ENCODE data around the gene CYTH4. TPM values are rescaled to one million over a fixed set of nuclear protein-coding genes. Genes with fewer than 3 reads are reported as not detected.
A peak's percentile ranks its signal among the peaks of the same experiment; 100 is the strongest.
"Not testable (repeated sequence)": the region's sequence is repeated elsewhere in the genome, so short reads cannot be mapped to it uniquely, and the experiment has no call there.

The CYTH4 gene
- total RNA-seq, 5 donors from 2014 or later (not counting 1 experiment from before 2014, with no cell fraction given) = 146 to 181 (median 151) TPM

DNA sequence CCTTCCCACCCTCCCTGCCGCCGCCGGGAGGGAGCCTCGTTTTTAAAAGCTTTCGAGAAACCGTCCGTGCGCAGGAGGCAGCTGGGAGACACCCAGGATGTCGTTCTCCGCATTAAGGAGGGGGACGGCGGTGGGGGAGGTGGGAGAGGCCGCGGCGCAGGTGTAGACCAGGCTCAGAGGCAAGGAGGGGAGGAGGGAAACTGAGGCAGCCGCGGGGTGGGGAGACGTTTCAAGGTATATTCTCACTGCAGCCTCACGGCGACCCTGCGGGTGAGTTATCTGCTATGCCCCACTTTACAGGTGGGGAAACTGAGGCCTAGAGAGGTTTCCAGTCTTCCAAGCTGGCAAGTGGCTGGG, 42.7 kb downstream of the CYTH4 start:
- Histone ChIP-seq H3K27me3 (replicated peaks in 1 of 2; ENCODE audit: control insufficient read depth in 2 of 2, extremely low read depth in 1 of 2, insufficient read depth in 2 of 2, low read length in 1 of 2) (peaks cover 4 to 71% of the 10 kb centered on the region in 2 experiments), H3K36me3 (ENCODE audit: control insufficient read depth in 2 of 2, extremely low read depth in 1 of 2, insufficient read depth in 1 of 2, low read length in 1 of 2) (no peaks in the 10 kb centered on the region), H3K27ac (ENCODE audit: low read length) (no peak overlapping the region), H3K4me1 (ENCODE audit: control insufficient read depth in 1 of 2, extremely low read depth in 1 of 2, insufficient read depth in 2 of 2, low read length in 2 of 2) (peaks cover 0 to 14% of the 10 kb centered on the region in 2 experiments), H3K9me3 (no peaks in the 10 kb centered on the region), H3K4me3 (ENCODE audit: control insufficient read depth in 1 of 2, extremely low read depth in 1 of 2, low read length in 1 of 2) (peak overlapping the region in 1 of 2 donors; percentile 33)
- CTCF ChIA-PET = no interaction called here
- POLR2A ChIA-PET = no interaction called here
- no peak overlapping the region for H3K27ac Mint-ChIP-seq
- peak in 1 of 4 experiments; percentile 34 for ATAC-seq (replicated peaks in 1 of 4)
- H3K36me3 Mint-ChIP-seq = no peaks in the 10 kb centered on the region
- H3K27me3 Mint-ChIP-seq = peaks cover 26 to 53% of the 10 kb centered on the region in 2 donors
- 7% methylated on average over 11 of the region's 21 CpGs for WGBS (ENCODE audit: insufficient coverage)
- H3K4me1 Mint-ChIP-seq = peaks cover 0 to 4% (median 0%) of the 10 kb centered on the region in 3 donors
- H3K9me3 Mint-ChIP-seq = no peaks in the 10 kb centered on the region
- no peak overlapping the region for H3K4me3 Mint-ChIP-seq
- DNase-seq = no peak

- Histone ChIP-seq H3K27ac (ENCODE audit: low read length) (no peak overlapping the region), H3K36me3 (ENCODE audit: control insufficient read depth in 2 of 2, extremely low read depth in 1 of 2, insufficient read depth in 1 of 2, low read length in 1 of 2) (no peaks in the 10 kb centered on the region), H3K4me1 (ENCODE audit: control insufficient read depth in 1 of 2, extremely low read depth in 1 of 2, insufficient read depth in 2 of 2, low read length in 2 of 2) (peaks cover 0 to 16% of the 10 kb centered on the region in 2 experiments), H3K4me3 (ENCODE audit: control insufficient read depth in 1 of 2, extremely low read depth in 1 of 2, low read length in 1 of 2) (no peak overlapping the region), H3K27me3 (replicated peaks in 1 of 2; ENCODE audit: control insufficient read depth in 2 of 2, extremely low read depth in 1 of 2, insufficient read depth in 2 of 2, low read length in 1 of 2) (peaks cover 4 to 84% of the 10 kb centered on the region in 2 experiments), H3K9me3 (no peaks in the 10 kb centered on the region)
- Mint-ChIP-seq H3K4me3 (peak overlapping the region in 1 of 3 donors; percentile 45), H3K27me3 (peaks cover 29 to 62% of the 10 kb centered on the region in 2 donors), H3K27ac (peak overlapping the region in 1 of 2 donors; percentile 62), H3K4me1 (peaks cover 0 to 4% (median 0%) of the 10 kb centered on the region in 3 donors), H3K36me3 (no peaks in the 10 kb centered on the region), H3K9me3 (no peaks in the 10 kb centered on the region)
- ATAC-seq (replicated peaks in 1 of 4) (no peak), DNase-seq (no peak)
- 85% methylated on average over 2 of the region's 7 CpGs for WGBS (ENCODE audit: insufficient coverage)
- ChIA-PET POLR2A (no interaction called here), CTCF (no interaction called here)
These were observed 44.4 kb downstream of the CYTH4 start for GRCh38 chr22:37326726-37327125.

GRCh38 chr22:37328017-37328416, 45.7 kb downstream of the CYTH4 start:
- ATAC-seq (replicated peaks in 1 of 4) (no peak), DNase-seq (no peak)
- no peak overlapping the region for H3K4me3 ChIP-seq (ENCODE audit: control insufficient read depth in 1 of 2, extremely low read depth in 1 of 2, low read length in 1 of 2)
- Mint-ChIP-seq H3K4me1 (peaks cover 0 to 5% (median 4%) of the 10 kb centered on the region in 3 donors), H3K9me3 (no peaks in the 10 kb centered on the region), H3K27ac (no peak overlapping the region), H3K4me3 (no peak overlapping the region), H3K36me3 (no peaks in the 10 kb centered on the region), H3K27me3 (peaks cover 40 to 68% of the 10 kb centered on the region in 2 donors)
- H3K27me3 ChIP-seq (replicated peaks in 1 of 2; ENCODE audit: control insufficient read depth in 2 of 2, extremely low read depth in 1 of 2, insufficient read depth in 2 of 2, low read length in 1 of 2) = peaks cover 4 to 94% of the 10 kb centered on the region in 2 experiments
- no peaks in the 10 kb centered on the region for H3K36me3 ChIP-seq (ENCODE audit: control insufficient read depth in 2 of 2, extremely low read depth in 1 of 2, insufficient read depth in 1 of 2, low read length in 1 of 2)
- POLR2A ChIA-PET = no interaction called here
- no peaks in the 10 kb centered on the region for H3K9me3 ChIP-seq
- peaks cover 0 to 16% of the 10 kb centered on the region in 2 experiments for H3K4me1 ChIP-seq (ENCODE audit: control insufficient read depth in 1 of 2, extremely low read depth in 1 of 2, insufficient read depth in 2 of 2, low read length in 2 of 2)
- no peak overlapping the region for H3K27ac ChIP-seq (ENCODE audit: low read length)
- CTCF ChIA-PET = interaction anchor here in 1 of 2 donors (0.7 kb wide), 1 partner anchor 301 kb away, joined by 3 read pairs; no protein-coding TSS in a partner anchor
- WGBS (ENCODE audit: insufficient coverage) = 93% methylated on average over 5 of the region's 8 CpGs

GRCh38 chr22:37328538-37329237, 46.4 kb downstream of the CYTH4 start:
- H3K27ac Mint-ChIP-seq; H3K4me3 ChIP-seq (ENCODE audit: control insufficient read depth in 1 of 2, extremely low read depth in 1 of 2, low read length in 1 of 2); POLR2A ChIA-PET; H3K9me3 ChIP-seq; H3K9me3 Mint-ChIP-seq; H3K27ac ChIP-seq (ENCODE audit: low read length); H3K36me3 ChIP-seq (ENCODE audit: control insufficient read depth in 2 of 2, extremely low read depth in 1 of 2, insufficient read depth in 1 of 2, low read length in 1 of 2); CTCF ChIA-PET; H3K4me3 Mint-ChIP-seq; DNase-seq; ATAC-seq (replicated peaks in 1 of 4); H3K36me3 Mint-ChIP-seq; H3K4me1 Mint-ChIP-seq: not testable (repeated sequence)
- WGBS (ENCODE audit: insufficient coverage) = 70% methylated on average over 2 of the region's 6 CpGs
- H3K27me3 Mint-ChIP-seq = peaks cover 39 to 67% of the 10 kb centered on the region in 2 donors
- H3K4me1 ChIP-seq (ENCODE audit: control insufficient read depth in 1 of 2, extremely low read depth in 1 of 2, insufficient read depth in 2 of 2, low read length in 2 of 2) = peaks cover 0 to 16% of the 10 kb centered on the region in 2 experiments
- H3K27me3 ChIP-seq (replicated peaks in 1 of 2; ENCODE audit: control insufficient read depth in 2 of 2, extremely low read depth in 1 of 2, insufficient read depth in 2 of 2, low read length in 1 of 2) = peaks cover 5 to 96% of the 10 kb centered on the region in 2 experiments

DNA sequence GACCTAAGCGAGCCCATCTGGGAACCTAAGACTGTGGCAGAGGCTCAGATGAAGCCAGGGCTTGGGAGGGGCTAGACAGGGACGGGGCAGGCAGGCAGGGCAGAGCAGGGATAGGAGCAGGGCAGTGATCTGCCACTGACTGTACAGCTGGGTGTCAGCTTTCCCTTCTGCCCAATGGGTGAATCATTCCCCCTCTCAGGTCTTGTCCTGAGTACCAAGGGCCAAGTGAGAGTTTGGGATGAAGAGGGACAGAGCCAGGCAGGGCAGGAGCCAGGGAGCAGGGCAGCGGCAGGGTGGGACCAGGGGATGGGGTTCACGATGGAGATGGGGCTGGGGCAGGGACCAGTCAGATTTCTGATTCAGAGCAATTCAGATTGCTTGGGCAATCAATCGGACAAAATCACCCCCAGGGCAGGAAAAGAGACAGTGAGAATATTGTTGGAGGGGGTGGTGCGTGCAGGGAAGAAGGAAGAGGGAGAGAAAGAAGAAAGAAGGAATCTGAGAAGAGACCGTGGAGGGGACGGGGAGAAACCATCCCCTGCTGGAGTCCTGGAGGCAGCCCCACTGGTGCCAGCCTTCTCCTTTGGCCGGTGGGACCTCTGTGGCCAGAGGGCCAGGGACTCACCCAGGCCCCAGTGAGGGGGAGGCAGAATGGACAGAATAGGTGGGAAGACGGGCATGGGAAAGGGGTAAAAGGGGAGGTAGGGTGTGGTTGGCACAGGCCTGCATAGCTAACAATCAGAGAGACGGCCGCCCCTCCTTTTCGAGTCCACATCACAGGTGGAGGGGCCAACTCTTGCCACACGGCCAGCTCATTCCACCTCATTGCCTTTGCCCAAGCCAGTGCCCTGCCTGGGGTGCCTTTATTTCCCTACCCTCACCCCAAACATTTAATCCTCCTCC, 47.2 kb downstream of the CYTH4 start:
- H3K36me3 Mint-ChIP-seq = no peaks in the 10 kb centered on the region
- DNase-seq = no peak
- 77% methylated on average over 12 of the region's 14 CpGs for WGBS (ENCODE audit: insufficient coverage)
- H3K9me3 Mint-ChIP-seq = no peaks in the 10 kb centered on the region
- Histone ChIP-seq H3K36me3 (ENCODE audit: control insufficient read depth in 2 of 2, extremely low read depth in 1 of 2, insufficient read depth in 1 of 2, low read length in 1 of 2) (no peaks in the 10 kb centered on the region), H3K9me3 (no peaks in the 10 kb centered on the region), H3K27ac (ENCODE audit: low read length) (no peak overlapping the region), H3K4me1 (ENCODE audit: control insufficient read depth in 1 of 2, extremely low read depth in 1 of 2, insufficient read depth in 2 of 2, low read length in 2 of 2) (peaks cover 0 to 17% of the 10 kb centered on the region in 2 experiments), H3K4me3 (ENCODE audit: control insufficient read depth in 1 of 2, extremely low read depth in 1 of 2, low read length in 1 of 2) (no peak overlapping the region), H3K27me3 (replicated peaks in 1 of 2; ENCODE audit: control insufficient read depth in 2 of 2, extremely low read depth in 1 of 2, insufficient read depth in 2 of 2, low read length in 1 of 2) (peaks cover 8 to 96% of the 10 kb centered on the region in 2 experiments)
- ChIA-PET CTCF (no interaction called here), POLR2A (no interaction called here)
- H3K4me1 Mint-ChIP-seq = peaks cover 5 to 9% (median 7%) of the 10 kb centered on the region in 3 donors
- no peak for ATAC-seq (replicated peaks in 1 of 4)
- no peak overlapping the region for H3K4me3 Mint-ChIP-seq
- peak overlapping the region in 1 of 2 donors; percentile 11 for H3K27ac Mint-ChIP-seq
- peaks cover 38 to 66% of the 10 kb centered on the region in 2 donors for H3K27me3 Mint-ChIP-seq

DNA sequence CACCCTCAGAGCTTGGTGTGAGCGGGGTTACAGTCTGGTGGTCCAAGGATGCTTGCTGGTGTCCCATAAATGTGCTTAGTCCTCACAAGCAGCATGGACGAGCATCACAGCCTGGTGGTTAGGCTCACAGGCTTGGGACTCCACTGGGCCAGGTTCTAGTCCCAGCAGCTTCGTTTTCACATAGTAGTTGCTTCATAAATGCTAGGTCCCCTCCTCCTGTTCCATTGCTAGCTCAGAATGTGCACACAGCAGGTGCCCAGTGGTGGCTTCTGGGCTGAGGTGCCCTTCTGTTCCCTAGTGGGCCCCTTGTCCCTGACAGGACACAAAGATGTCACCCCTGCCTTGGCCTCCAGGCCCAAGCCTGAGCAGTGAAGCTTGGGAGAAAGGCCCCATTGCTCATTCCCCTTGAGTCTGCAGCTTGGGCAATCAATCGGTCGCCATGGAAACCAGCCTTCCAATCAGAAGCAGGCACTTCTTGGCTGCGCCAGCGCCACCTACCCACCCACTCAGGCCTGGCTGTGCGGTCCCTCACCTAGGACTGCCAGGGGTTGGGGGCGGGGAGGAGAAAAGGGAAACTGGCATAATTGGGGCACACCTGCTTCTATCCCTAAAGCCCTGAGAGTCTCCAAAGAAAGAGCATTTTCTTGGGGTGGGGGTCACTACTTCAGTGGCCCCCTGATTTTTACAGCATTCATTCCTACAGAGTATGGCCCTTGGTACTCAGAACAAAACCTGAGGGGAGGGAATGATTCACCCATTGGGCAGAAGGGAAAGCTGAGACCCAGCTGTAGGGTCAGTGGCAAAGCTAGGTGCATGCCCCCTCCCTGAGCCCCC, 48.1 kb downstream of the CYTH4 start:
- Histone ChIP-seq H3K27me3 (replicated peaks in 1 of 2; ENCODE audit: control insufficient read depth in 2 of 2, extremely low read depth in 1 of 2, insufficient read depth in 2 of 2, low read length in 1 of 2) (peaks cover 13 to 96% of the 10 kb centered on the region in 2 experiments), H3K4me1 (ENCODE audit: control insufficient read depth in 1 of 2, extremely low read depth in 1 of 2, insufficient read depth in 2 of 2, low read length in 2 of 2) (peaks cover 0 to 16% of the 10 kb centered on the region in 2 experiments), H3K9me3 (no peaks in the 10 kb centered on the region), H3K4me3 (ENCODE audit: control insufficient read depth in 1 of 2, extremely low read depth in 1 of 2, low read length in 1 of 2) (no peak overlapping the region), H3K36me3 (ENCODE audit: control insufficient read depth in 2 of 2, extremely low read depth in 1 of 2, insufficient read depth in 1 of 2, low read length in 1 of 2) (no peaks in the 10 kb centered on the region), H3K27ac (ENCODE audit: low read length) (no peak overlapping the region)
- ATAC-seq (replicated peaks in 1 of 4) = peak in 1 of 4 experiments; percentile 35
- Mint-ChIP-seq H3K27me3 (peaks cover 43 to 71% of the 10 kb centered on the region in 2 donors), H3K9me3 (no peaks in the 10 kb centered on the region), H3K4me3 (no peak overlapping the region), H3K27ac (no peak overlapping the region), H3K4me1 (peaks cover 10 to 15% (median 12%) of the 10 kb centered on the region in 3 donors), H3K36me3 (no peaks in the 10 kb centered on the region)
- peak in 4 of 35 experiments; percentile 12 to 59 (median 21) for DNase-seq
- POLR2A ChIA-PET = no interaction called here
- 71% methylated on average over 3 of the region's 9 CpGs for WGBS (ENCODE audit: insufficient coverage)
- CTCF ChIA-PET = no interaction called here

All from T-cell (primary cell).